Skin epidermis (tissue), 12 donors: ENCODE data around the gene IFITM1.

Experiments
- H3K27ac ChIP-seq, 21 experiments: fragments of 200-600 bp; sonication (generic) in 11 of 21; one replicate each; pipeline ENCODE4 v1.5.0; 2020; ENCODE audit warnings: mild to moderate bottlenecking in 3 of 21, inconsistent platforms in 2 of 21, moderate library complexity in 2 of 21
- H3K4me3 ChIP-seq, 7 experiments: fragments of 200-600 bp; sonication (generic) in 2 of 7; one replicate each; pipeline ENCODE4 v1.5.0; 2020; ENCODE audit warnings: inconsistent platforms in 2 of 7, mild to moderate bottlenecking in 2 of 7, moderate library complexity in 1 of 7

IFITM1 gene

GRCh38 chr11:281486-282161 is 32.2 kb upstream of the IFITM1 start:
- H3K27ac ChIP-seq: no peak overlapping the region
- peak overlapping the region in 4 of 7 experiments; percentile 11 to 35 (median 24) for H3K4me3 ChIP-seq

- Histone ChIP-seq H3K27ac (no peak overlapping the region), H3K4me3 (no peak overlapping the region)
These were observed 31.7 kb upstream of the IFITM1 start for GRCh38 chr11:282171-282570.

GRCh38 chr11:282630-283360 is 31.0 kb upstream of the IFITM1 start:
- Histone ChIP-seq H3K4me3 (no peak overlapping the region), H3K27ac (no peak overlapping the region)

GRCh38 chr11:283405-284104 is 30.3 kb upstream of the IFITM1 start:
- no peak overlapping the region for H3K27ac ChIP-seq
- no peak overlapping the region for H3K4me3 ChIP-seq

- no peak overlapping the region for H3K27ac ChIP-seq
These were observed 29.5 kb upstream of the IFITM1 start for GRCh38 chr11:284105-285020.

GRCh38 chr11:285021-285893 is 28.6 kb upstream of the IFITM1 start:
- no peak overlapping the region for H3K4me3 ChIP-seq
- H3K27ac ChIP-seq: no peak overlapping the region

More at GRCh38 chr11:284105-285020, 29.5 kb upstream of the IFITM1 start:
- H3K4me3 ChIP-seq: no peak overlapping the region

GRCh38 chr11:285894-286220 is 28.0 kb upstream of the IFITM1 start:
- no peak overlapping the region for H3K27ac ChIP-seq

GRCh38 chr11:286977-287820 is 26.6 kb upstream of the IFITM1 start:
- Histone ChIP-seq H3K27ac (peak overlapping the region in 5 of 21 experiments; percentile 73 to 87 (median 84)), H3K4me3 (peak overlapping the region in 6 of 7 experiments; percentile 3 to 64 (median 53))

More at GRCh38 chr11:285894-286220, 28.0 kb upstream of the IFITM1 start:
- no peak overlapping the region for H3K4me3 ChIP-seq

GRCh38 chr11:287821-288477 is 25.9 kb upstream of the IFITM1 start:
- peak overlapping the region; percentile 43 to 79 (median 55) for H3K4me3 ChIP-seq
- peak overlapping the region in 20 of 21 experiments; percentile 35 to 87 (median 77) for H3K27ac ChIP-seq

GRCh38 chr11:288478-289397 is 25.1 kb upstream of the IFITM1 start, which contains the start of gene PGGHG:
TSS of gene PGGHG (plus strand) at chr11:289126. CDS start at chr11:289817, 691 bp downstream.
- Histone ChIP-seq H3K4me3 (peak within 1 kb of the TSS; percentile 43 to 79 (median 55)), H3K27ac (peak within 1 kb of the TSS; percentile 44 to 87 (median 78))

GRCh38 chr11:289398-289711 is 24.5 kb upstream of the IFITM1 start:
- Histone ChIP-seq H3K27ac (peak overlapping the region; percentile 44 to 87 (median 76)), H3K4me3 (peak overlapping the region; percentile 43 to 79 (median 55))

- peak overlapping the region in 5 of 7 experiments; percentile 43 to 79 (median 55) for H3K4me3 ChIP-seq
- H3K27ac ChIP-seq: peak overlapping the region in 16 of 21 experiments; percentile 54 to 87 (median 80)
These were observed 23.9 kb upstream of the IFITM1 start for GRCh38 chr11:289712-290620.

- H3K27ac ChIP-seq: peak overlapping the region in 1 of 21 experiments; percentile 87
- H3K4me3 ChIP-seq: no peak overlapping the region
These were observed 23.1 kb upstream of the IFITM1 start for GRCh38 chr11:290621-291231.
